Tibial artery (tissue), 4 donors: ENCODE results near the gene MTG1.
A peak's percentile ranks its signal among the peaks of the same experiment; 100 is the strongest.
"Not testable (repeated sequence)": the region's sequence is repeated elsewhere in the genome, so short reads cannot be mapped to it uniquely, and the experiment has no call there.

Source experiments
- DNase-seq, 2 donors: peaks; one replicate each; pipeline ENCODE4 v3.0.0-alpha.2; 2019
- H3K27ac ChIP-seq, 2 donors: fragments of 200-600 bp; sonication (generic) in 1 of 2; 1 replicate in 1 of 2; 2 replicates in 1 of 2; pipeline ENCODE4 v1.5.1; 2018 to 2019; ENCODE audit warnings: mild to moderate bottlenecking in 1 of 2
- H3K27me3 ChIP-seq, 2 donors: fragments of 200-600 bp; sonication (generic) in 1 of 2; one replicate each; pipeline versions ENCODE4 v1.5.1 to v1.6.0; 2016 to 2019
- H3K36me3 ChIP-seq, 3 donors: fragments of 200-600 bp; sonication (generic) in 2 of 3; one replicate each; pipeline ENCODE4 v1.5.1; 2016 to 2019; ENCODE audit warnings: mild to moderate bottlenecking in 2 of 3
- H3K4me1 ChIP-seq, 4 donors: fragments of 200-600 bp; sonication (generic) in 2 of 4; 1 replicate in 3 of 4; 2 replicates in 1 of 4; pipeline ENCODE4 v1.5.1; 2016 to 2019
- H3K4me3 ChIP-seq, 2 donors: fragments of 200-600 bp; sonication (generic) in 1 of 2; 1 replicate in 1 of 2; 2 replicates in 1 of 2; pipeline ENCODE4 v1.5.1; 2018 to 2019; ENCODE audit warnings: mild to moderate bottlenecking in 2 of 2
- H3K9me3 ChIP-seq, 3 donors: fragments of 200-600 bp; sonication (generic) in 1 of 3; one replicate each; pipeline ENCODE4 v1.5.1; 2016 to 2019
- intact Hi-C: fragments of 100-400 bp; cut with DNase I; formaldehyde crosslinking; loops from one replicate; pipeline ENCODE4 v1.15.0; 2023; ENCODE audit warnings: low total_unique reads
- TF ChIP-seq, protein P1 (sequence below), 2 experiments: fragments of 200-600 bp in 1 of 2; fragments of 450-650 bp in 1 of 2; IDR thresholded peaks; one replicate each; pipeline ENCODE4 v1.5.1; 2017 to 2019; ENCODE audit warnings: antibody characterized with exemption in 2 of 2, mild to moderate bottlenecking in 1 of 2, moderate library complexity in 1 of 2

MTG1 gene

GRCh38 chr10:133465950-133466474 is 72.1 kb downstream of the MTG1 start:
- H3K36me3 ChIP-seq: peaks cover 17 to 31% (median 17%) of the 10 kb centered on the region in 3 donors
- peak in 1 of 2 donors; percentile 50 for DNase-seq
- H3K27me3 ChIP-seq: no peaks in the 10 kb centered on the region
- H3K4me3 ChIP-seq: no peak overlapping the region
- no peaks in the 10 kb centered on the region for H3K4me1 ChIP-seq
- no peak overlapping the region for H3K27ac ChIP-seq
- no peaks in the 10 kb centered on the region for H3K9me3 ChIP-seq
- TF ChIP-seq, protein P1, sequence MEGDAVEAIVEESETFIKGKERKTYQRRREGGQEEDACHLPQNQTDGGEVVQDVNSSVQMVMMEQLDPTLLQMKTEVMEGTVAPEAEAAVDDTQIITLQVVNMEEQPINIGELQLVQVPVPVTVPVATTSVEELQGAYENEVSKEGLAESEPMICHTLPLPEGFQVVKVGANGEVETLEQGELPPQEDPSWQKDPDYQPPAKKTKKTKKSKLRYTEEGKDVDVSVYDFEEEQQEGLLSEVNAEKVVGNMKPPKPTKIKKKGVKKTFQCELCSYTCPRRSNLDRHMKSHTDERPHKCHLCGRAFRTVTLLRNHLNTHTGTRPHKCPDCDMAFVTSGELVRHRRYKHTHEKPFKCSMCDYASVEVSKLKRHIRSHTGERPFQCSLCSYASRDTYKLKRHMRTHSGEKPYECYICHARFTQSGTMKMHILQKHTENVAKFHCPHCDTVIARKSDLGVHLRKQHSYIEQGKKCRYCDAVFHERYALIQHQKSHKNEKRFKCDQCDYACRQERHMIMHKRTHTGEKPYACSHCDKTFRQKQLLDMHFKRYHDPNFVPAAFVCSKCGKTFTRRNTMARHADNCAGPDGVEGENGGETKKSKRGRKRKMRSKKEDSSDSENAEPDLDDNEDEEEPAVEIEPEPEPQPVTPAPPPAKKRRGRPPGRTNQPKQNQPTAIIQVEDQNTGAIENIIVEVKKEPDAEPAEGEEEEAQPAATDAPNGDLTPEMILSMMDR (IDR thresholded peaks at IDR 0.05): no peak
- intact Hi-C loops: no loop called here

GRCh38 chr10:133466683-133467275 is 72.8 kb downstream of the MTG1 start:
- TF ChIP-seq, protein P1 (IDR thresholded peaks at IDR 0.05): no peak
- no peaks in the 10 kb centered on the region for H3K9me3 ChIP-seq
- intact Hi-C loops: no loop called here
- H3K27ac ChIP-seq: no peak overlapping the region
- peaks cover 17 to 27% (median 17%) of the 10 kb centered on the region in 3 donors for H3K36me3 ChIP-seq
- H3K27me3 ChIP-seq: no peaks in the 10 kb centered on the region
- DNase-seq: peak in 1 of 2 donors; percentile 37
- H3K4me1 ChIP-seq: no peaks in the 10 kb centered on the region
- no peak overlapping the region for H3K4me3 ChIP-seq

- Histone ChIP-seq H3K4me3 (no peak overlapping the region), H3K27me3 (no peaks in the 10 kb centered on the region), H3K4me1 (no peaks in the 10 kb centered on the region), H3K36me3 (peaks cover 17 to 27% (median 17%) of the 10 kb centered on the region in 3 donors), H3K27ac (no peak overlapping the region), H3K9me3 (no peaks in the 10 kb centered on the region)
- peak in 1 of 2 donors; percentile 37 for DNase-seq
- TF ChIP-seq, protein P1 (IDR thresholded peaks at IDR 0.05): no peak
- intact Hi-C loops: no loop called here
Measured at GRCh38 chr10:133467286-133467911, 73.4 kb downstream of the MTG1 start.

- H3K4me1 ChIP-seq, intact Hi-C loops, DNase-seq, H3K9me3 ChIP-seq, H3K27me3 ChIP-seq, H3K27ac ChIP-seq, H3K4me3 ChIP-seq: not testable (repeated sequence)
- peaks cover 17 to 23% (median 17%) of the 10 kb centered on the region in 3 donors for H3K36me3 ChIP-seq
Measured at GRCh38 chr10:133469205-133469604, 75.2 kb downstream of the MTG1 start.

GRCh38 chr10:133471300-133472109 is 77.5 kb downstream of the MTG1 start:
- no peak overlapping the region for H3K27ac ChIP-seq
- H3K9me3 ChIP-seq: peaks cover 0 to 5% (median 0%) of the 10 kb centered on the region in 3 donors
- no peaks in the 10 kb centered on the region for H3K27me3 ChIP-seq
- H3K4me1 ChIP-seq: no peaks in the 10 kb centered on the region
- no peak overlapping the region for H3K4me3 ChIP-seq
- H3K36me3 ChIP-seq: peaks cover 15 to 18% (median 17%) of the 10 kb centered on the region in 3 donors
- DNase-seq: no peak
- TF ChIP-seq, protein P1 (IDR thresholded peaks at IDR 0.05): no peak
- intact Hi-C loops: no loop called here
